GM13976 (cell line): ENCODE measurements around the gene TBC1D2.

ENCODE experiments used
- DNase-seq: peaks from one replicate; pipeline ENCODE4 v3.0.0; 2012; ENCODE audit warnings: low spot score
- CTCF ChIP-seq: IDR thresholded peaks from 2 replicates; pipeline ENCODE4 v1.5.1; 2012; ENCODE audit warnings: borderline replicate concordance, mild to moderate bottlenecking; ENCODE audit not compliant: insufficient read depth; ENCODE audit errors: extremely low read depth, missing control alignments, control extremely low read depth
- in situ Hi-C: fragments of 300-500 bp; cut with MboI; formaldehyde crosslinking; loops from one replicate; pipeline ENCODE4 v1.12.0; 2022; ENCODE audit warnings: low sequenced_read_pairs, mixed read lengths, inconsistent platforms; ENCODE audit not compliant: unreplicated experiment

The TBC1D2 gene

GRCh38 chr9:98263482-98264357, 8.3 kb upstream of the TBC1D2 start:
- peak; percentile 74 for DNase-seq
- peak; percentile 95 for TF ChIP-seq CTCF
- in situ Hi-C loops = no loop called here

- no peak for DNase-seq
- in situ Hi-C loops = no loop called here
- TF ChIP-seq CTCF = no peak
These were observed 7.6 kb upstream of the TBC1D2 start for GRCh38 chr9:98263080-98263479.

GRCh38 chr9:98262056-98262455, 6.6 kb upstream of the TBC1D2 start:
- TF ChIP-seq CTCF = no peak
- in situ Hi-C loops = no loop called here
- DNase-seq = no peak

GRCh38 chr9:98260635-98261034, 5.2 kb upstream of the TBC1D2 start:
- DNase-seq = no peak
- TF ChIP-seq CTCF = no peak
- in situ Hi-C loops = no loop called here

GRCh38 chr9:98259791-98260190, 4.3 kb upstream of the TBC1D2 start:
- no peak for TF ChIP-seq CTCF
- DNase-seq = no peak
- in situ Hi-C loops = loop anchor here (5.0 kb wide), 1 partner anchor 187 kb away; no protein-coding TSS in a partner anchor

GRCh38 chr9:98256756-98257155, 1.3 kb upstream of the TBC1D2 start:
- in situ Hi-C loops = loop anchor here (5.0 kb wide), 1 partner anchor 184 kb away; no protein-coding TSS in a partner anchor
- no peak for TF ChIP-seq CTCF
- no peak for DNase-seq
